Measurements from ENCODE around the gene DIP2A.
"Not testable (repeated sequence)": the region's sequence is repeated elsewhere in the genome, so short reads cannot be mapped to it uniquely, and the experiment has no call there.

The DIP2A gene

GRCh38 chr21:46425571-46425970 lies 33.1 kb upstream of the DIP2A start:
- in situ Hi-C loops (cut with MboI; ENCODE audit: low sequenced_read_pairs) = no loop called here

GRCh38 chr21:46426313-46427046 lies 32.2 kb upstream of the DIP2A start:
- in situ Hi-C loops (cut with MboI; ENCODE audit: low sequenced_read_pairs) = no loop called here

- in situ Hi-C loops (cut with MboI; ENCODE audit: low sequenced_read_pairs) = no loop called here
Measured at GRCh38 chr21:46427516-46427915, 31.2 kb upstream of the DIP2A start.

GRCh38 chr21:46428286-46428685 lies 30.4 kb upstream of the DIP2A start:
- in situ Hi-C loops (cut with MboI; ENCODE audit: low sequenced_read_pairs) = no loop called here

- in situ Hi-C loops (cut with MboI; ENCODE audit: low sequenced_read_pairs) = no loop called here
Measured at GRCh38 chr21:46428987-46429710, 29.5 kb upstream of the DIP2A start.

GRCh38 chr21:46429754-46430681 lies 28.7 kb upstream of the DIP2A start:
- in situ Hi-C loops (cut with MboI; ENCODE audit: low sequenced_read_pairs) = no loop called here

GRCh38 chr21:46431448-46431847 lies 27.2 kb upstream of the DIP2A start:
- in situ Hi-C loops (cut with MboI; ENCODE audit: low sequenced_read_pairs) = no loop called here

- in situ Hi-C loops (cut with MboI; ENCODE audit: low sequenced_read_pairs) = no loop called here
Measured at GRCh38 chr21:46431884-46432488, 26.7 kb upstream of the DIP2A start.

GRCh38 chr21:46433116-46433515 lies 25.6 kb upstream of the DIP2A start:
- in situ Hi-C loops (cut with MboI; ENCODE audit: low sequenced_read_pairs) = not testable (repeated sequence)

GRCh38 chr21:46434322-46434958 lies 24.3 kb upstream of the DIP2A start:
- in situ Hi-C loops (cut with MboI; ENCODE audit: low sequenced_read_pairs) = no loop called here

- in situ Hi-C loops (cut with MboI; ENCODE audit: low sequenced_read_pairs) = no loop called here
Measured at GRCh38 chr21:46435786-46436227, 22.9 kb upstream of the DIP2A start.

- in situ Hi-C loops (cut with MboI; ENCODE audit: low sequenced_read_pairs) = no loop called here
Measured at GRCh38 chr21:46436621-46437020, 22.1 kb upstream of the DIP2A start.

GRCh38 chr21:46437096-46437498 lies 21.6 kb upstream of the DIP2A start:
- in situ Hi-C loops (cut with MboI; ENCODE audit: low sequenced_read_pairs) = no loop called here

- in situ Hi-C loops (cut with MboI; ENCODE audit: low sequenced_read_pairs) = no loop called here
Measured at GRCh38 chr21:46437511-46437910, 21.2 kb upstream of the DIP2A start.

- in situ Hi-C loops (cut with MboI; ENCODE audit: low sequenced_read_pairs) = no loop called here
Measured at GRCh38 chr21:46438241-46438640, 20.4 kb upstream of the DIP2A start.

GRCh38 chr21:46439906-46440305 lies 18.8 kb upstream of the DIP2A start:
- in situ Hi-C loops (cut with MboI; ENCODE audit: low sequenced_read_pairs) = no loop called here

- in situ Hi-C loops (cut with MboI; ENCODE audit: low sequenced_read_pairs) = no loop called here
Measured at GRCh38 chr21:46441331-46441730, 17.4 kb upstream of the DIP2A start.

- in situ Hi-C loops (cut with MboI; ENCODE audit: low sequenced_read_pairs) = no loop called here
Measured at GRCh38 chr21:46441961-46442498, 16.7 kb upstream of the DIP2A start.

- in situ Hi-C loops (cut with MboI; ENCODE audit: low sequenced_read_pairs) = no loop called here
Measured at GRCh38 chr21:46442938-46443337, 15.8 kb upstream of the DIP2A start.

GRCh38 chr21:46443910-46444309 lies 14.8 kb upstream of the DIP2A start:
- in situ Hi-C loops (cut with MboI; ENCODE audit: low sequenced_read_pairs) = no loop called here

All from HL-60/S4 treated with phorbol 12-myristate 13-acetate at 8.2 ng/mL for 4 days and 3 days (cell line).